Measurements from ENCODE around the gene MANBA. TPM values are rescaled to one million over a fixed set of nuclear protein-coding genes. Genes with fewer than 3 reads are reported as not detected.

Gene MANBA
- total RNA-seq, 1 experiment from 2014 or later, result 91.6 TPM

DNA sequence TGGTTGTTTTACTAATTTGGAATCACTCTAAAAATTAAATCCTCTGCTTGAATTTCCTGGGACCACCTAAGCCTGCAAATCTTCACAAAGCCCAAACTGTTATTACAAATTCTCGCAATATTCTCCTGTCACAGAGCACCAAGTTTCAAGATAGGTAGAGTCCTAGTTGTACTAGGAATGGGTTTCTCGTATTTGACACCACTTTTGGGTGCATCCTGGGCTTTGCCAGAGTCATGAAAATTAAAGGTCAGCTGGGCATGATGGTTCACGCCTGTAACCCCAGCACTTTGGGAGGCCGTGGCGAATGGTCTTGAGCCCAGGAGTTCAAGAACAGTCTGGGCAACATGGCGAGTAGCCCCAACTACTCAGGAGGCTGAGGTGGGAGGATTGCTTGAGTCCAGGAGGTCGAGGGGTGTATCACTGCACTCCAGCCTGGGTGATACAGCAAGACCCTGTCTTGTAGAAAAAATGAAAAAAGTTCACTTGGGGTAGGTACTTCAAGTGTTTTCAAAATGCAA lies 30.6 kb upstream of the MANBA start:
- H2AFZ ChIP-seq (ENCODE audit: low read length), result no peak overlapping the region
- no peaks in the 10 kb centered on the region for H3K27me3 ChIP-seq (ENCODE audit: low read length)
- no peak overlapping the region for H3K4me2 ChIP-seq (ENCODE audit: low read depth, low read length, poor library complexity, severe bottlenecking)
- H3K4me1 ChIP-seq (ENCODE audit: low read length), result no peaks in the 10 kb centered on the region
- H3K27ac ChIP-seq (ENCODE audit: low read length), result no peak overlapping the region
- H4K20me1 ChIP-seq (ENCODE audit: insufficient read depth, low read depth, low read length), result no peaks in the 10 kb centered on the region; the same call in 1 of the 2 replicates
- H3K36me3 ChIP-seq (ENCODE audit: insufficient read depth, low read length), result peaks cover 29% of the 10 kb centered on the region; the same call in 1 of the 2 replicates
- H3K9me3 ChIP-seq (ENCODE audit: low read length), result no peaks in the 10 kb centered on the region
- no peaks in the 10 kb centered on the region for H3K79me2 ChIP-seq (ENCODE audit: low read length)
- H3K9me2 ChIP-seq (replicated peaks; ENCODE audit: insufficient read depth, low read length), result no peaks in the 10 kb centered on the region
- no peak for DNase-seq
- H3K9ac ChIP-seq (ENCODE audit: low read length), result no peak overlapping the region
- H3K4me3 ChIP-seq (ENCODE audit: low read length), result no peak overlapping the region

GRCh38 chr4:102789317-102789717 lies 28.5 kb upstream of the MANBA start:
- H3K4me2 ChIP-seq (ENCODE audit: low read depth, low read length, poor library complexity, severe bottlenecking), result no peak overlapping the region
- H3K79me2 ChIP-seq (ENCODE audit: low read length), result no peaks in the 10 kb centered on the region
- H3K36me3 ChIP-seq (ENCODE audit: insufficient read depth, low read length), result 0 out of 2 replicates have a peak, but pooled peaks cover 8% of the 10 kb centered on the region
- H3K9me2 ChIP-seq (replicated peaks; ENCODE audit: insufficient read depth, low read length), result no peaks in the 10 kb centered on the region
- no peaks in the 10 kb centered on the region for H3K4me1 ChIP-seq (ENCODE audit: low read length)
- H2AFZ ChIP-seq (ENCODE audit: low read length), result no peak overlapping the region
- H3K27ac ChIP-seq (ENCODE audit: low read length), result no peak overlapping the region; the same call in 1 of the 2 replicates
- H3K9ac ChIP-seq (ENCODE audit: low read length), result no peak overlapping the region
- H3K4me3 ChIP-seq (ENCODE audit: low read length), result no peak overlapping the region
- H3K9me3 ChIP-seq (ENCODE audit: low read length), result no peaks in the 10 kb centered on the region
- DNase-seq, result no peak
- H4K20me1 ChIP-seq (ENCODE audit: insufficient read depth, low read depth, low read length), result no peaks in the 10 kb centered on the region
- no peaks in the 10 kb centered on the region for H3K27me3 ChIP-seq (ENCODE audit: low read length)

DNA sequence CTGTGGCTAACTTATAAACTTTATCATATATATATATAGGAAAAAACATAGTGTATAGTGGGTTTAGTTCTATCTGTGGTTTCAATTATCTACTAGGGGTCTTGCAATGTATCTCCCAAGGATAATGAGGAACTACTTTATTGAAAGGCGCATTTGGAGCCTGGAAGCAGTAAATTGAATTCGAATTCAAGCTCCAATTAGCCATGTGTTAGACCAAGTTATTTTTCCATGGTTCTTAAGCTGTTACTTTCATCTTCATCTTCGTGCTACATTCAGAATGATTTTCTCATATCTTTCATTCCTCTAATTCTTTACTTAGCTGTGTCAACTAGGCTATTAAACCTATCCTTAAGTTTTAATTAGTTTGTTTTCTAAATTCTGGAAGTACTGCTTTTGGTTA lies 27.2 kb upstream of the MANBA start:
- Histone ChIP-seq H3K27ac (ENCODE audit: low read length) (no peak overlapping the region), H3K79me2 (ENCODE audit: low read length) (no peaks in the 10 kb centered on the region), H3K9ac (ENCODE audit: low read length) (no peak overlapping the region), H3K27me3 (ENCODE audit: low read length) (no peaks in the 10 kb centered on the region), H2AFZ (ENCODE audit: low read length) (no peak overlapping the region), H3K36me3 (ENCODE audit: insufficient read depth, low read length) (no peaks in the 10 kb centered on the region), H3K4me1 (ENCODE audit: low read length) (no peaks in the 10 kb centered on the region), H3K9me2 (replicated peaks; ENCODE audit: insufficient read depth, low read length) (no peaks in the 10 kb centered on the region), H3K9me3 (ENCODE audit: low read length) (no peaks in the 10 kb centered on the region), H4K20me1 (ENCODE audit: insufficient read depth, low read depth, low read length) (no peaks in the 10 kb centered on the region), H3K4me2 (ENCODE audit: low read depth, low read length, poor library complexity, severe bottlenecking) (no peak overlapping the region), H3K4me3 (ENCODE audit: low read length) (no peak overlapping the region)
- no peak for DNase-seq

DNA sequence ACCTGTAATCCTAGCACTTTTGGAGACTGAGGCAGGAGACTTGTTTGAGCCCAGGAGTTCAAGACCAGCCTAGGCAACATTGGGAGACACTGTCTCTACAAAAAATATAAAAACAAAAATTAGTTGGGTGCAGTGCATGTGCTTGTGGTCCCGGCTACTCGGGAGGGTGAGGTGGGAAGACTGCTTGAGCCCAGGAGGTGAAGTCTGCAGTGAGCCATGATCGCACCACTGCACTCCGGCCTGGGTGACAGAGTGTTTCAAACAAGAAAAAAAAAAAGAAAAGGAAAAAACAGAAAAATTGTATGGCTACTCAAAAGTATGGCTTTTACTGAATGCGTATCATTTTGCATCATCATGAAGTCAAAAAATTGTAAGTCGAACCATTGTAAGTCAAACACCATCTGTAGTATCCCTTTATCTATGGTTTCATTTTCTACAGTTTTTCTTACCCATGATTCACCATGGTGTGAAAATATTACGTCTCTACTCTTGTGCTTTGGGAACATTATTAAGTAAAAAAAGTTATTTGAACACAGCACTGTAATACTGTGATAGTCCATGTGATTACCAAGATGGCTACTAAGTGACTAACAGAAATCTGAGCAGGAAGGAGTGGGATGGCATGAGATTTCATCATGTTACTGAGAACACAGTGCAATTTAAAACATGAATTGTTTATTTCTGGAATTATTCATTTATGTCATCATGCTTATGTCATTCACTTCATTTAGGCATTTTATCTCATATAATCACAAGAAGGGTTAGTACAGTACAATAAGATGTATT lies 26.5 kb upstream of the MANBA start:
- DNase-seq, result no peak
- Histone ChIP-seq H3K4me1 (ENCODE audit: low read length) (no peaks in the 10 kb centered on the region), H4K20me1 (ENCODE audit: insufficient read depth, low read depth, low read length) (no peaks in the 10 kb centered on the region), H3K9me2 (replicated peaks; ENCODE audit: insufficient read depth, low read length) (no peaks in the 10 kb centered on the region), H3K27me3 (ENCODE audit: low read length) (no peaks in the 10 kb centered on the region), H2AFZ (ENCODE audit: low read length) (no peak overlapping the region), H3K79me2 (ENCODE audit: low read length) (no peaks in the 10 kb centered on the region), H3K36me3 (ENCODE audit: insufficient read depth, low read length) (no peaks in the 10 kb centered on the region), H3K4me3 (ENCODE audit: low read length) (no peak overlapping the region), H3K27ac (ENCODE audit: low read length) (no peak overlapping the region), H3K9me3 (ENCODE audit: low read length) (no peaks in the 10 kb centered on the region), H3K9ac (ENCODE audit: low read length) (no peak overlapping the region), H3K4me2 (ENCODE audit: low read depth, low read length, poor library complexity, severe bottlenecking) (no peak overlapping the region)

DNA sequence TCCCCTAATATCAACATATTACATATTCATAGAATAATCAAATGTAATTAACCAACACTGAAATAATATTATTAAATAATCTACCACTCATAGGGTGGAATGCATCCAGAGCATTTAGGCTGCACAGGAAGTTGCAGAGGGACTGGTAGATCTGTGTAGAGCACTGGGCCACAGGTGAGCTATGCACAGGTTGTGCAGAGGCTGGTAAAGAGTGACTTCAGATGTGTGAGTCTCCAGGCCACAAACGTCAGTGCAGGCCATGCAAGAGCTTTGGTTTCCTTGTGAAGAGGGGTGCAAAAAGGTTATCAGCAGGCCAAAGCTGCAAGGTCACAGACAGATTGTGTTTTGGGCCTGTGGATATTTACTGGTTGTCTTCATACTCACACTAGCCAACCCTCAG lies 25.5 kb upstream of the MANBA start:
- no peaks in the 10 kb centered on the region for H4K20me1 ChIP-seq (ENCODE audit: insufficient read depth, low read depth, low read length)
- no peaks in the 10 kb centered on the region for H3K4me1 ChIP-seq (ENCODE audit: low read length)
- H3K27me3 ChIP-seq (ENCODE audit: low read length), result no peaks in the 10 kb centered on the region
- DNase-seq, result no peak
- H3K9ac ChIP-seq (ENCODE audit: low read length), result no peak overlapping the region
- H3K4me3 ChIP-seq (ENCODE audit: low read length), result no peak overlapping the region
- H3K79me2 ChIP-seq (ENCODE audit: low read length), result no peaks in the 10 kb centered on the region
- no peaks in the 10 kb centered on the region for H3K9me2 ChIP-seq (replicated peaks; ENCODE audit: insufficient read depth, low read length)
- no peaks in the 10 kb centered on the region for H3K36me3 ChIP-seq (ENCODE audit: insufficient read depth, low read length)
- H3K9me3 ChIP-seq (ENCODE audit: low read length), result no peaks in the 10 kb centered on the region
- no peak overlapping the region for H3K4me2 ChIP-seq (ENCODE audit: low read depth, low read length, poor library complexity, severe bottlenecking)
- H2AFZ ChIP-seq (ENCODE audit: low read length), result no peak overlapping the region
- H3K27ac ChIP-seq (ENCODE audit: low read length), result no peak overlapping the region

- no peaks in the 10 kb centered on the region for H4K20me1 ChIP-seq (ENCODE audit: insufficient read depth, low read depth, low read length)
- no peak overlapping the region for H2AFZ ChIP-seq (ENCODE audit: low read length)
- no peak overlapping the region for H3K4me2 ChIP-seq (ENCODE audit: low read depth, low read length, poor library complexity, severe bottlenecking)
- no peak overlapping the region for H3K27ac ChIP-seq (ENCODE audit: low read length)
- DNase-seq, result no peak
- H3K9ac ChIP-seq (ENCODE audit: low read length), result no peak overlapping the region
- no peaks in the 10 kb centered on the region for H3K4me1 ChIP-seq (ENCODE audit: low read length)
- no peaks in the 10 kb centered on the region for H3K27me3 ChIP-seq (ENCODE audit: low read length)
- no peaks in the 10 kb centered on the region for H3K79me2 ChIP-seq (ENCODE audit: low read length)
- H3K36me3 ChIP-seq (ENCODE audit: insufficient read depth, low read length), result no peaks in the 10 kb centered on the region
- H3K9me2 ChIP-seq (replicated peaks; ENCODE audit: insufficient read depth, low read length), result no peaks in the 10 kb centered on the region
- H3K4me3 ChIP-seq (ENCODE audit: low read length), result no peak overlapping the region
- H3K9me3 ChIP-seq (ENCODE audit: low read length), result no peaks in the 10 kb centered on the region
Observed at GRCh38 chr4:102783006-102783405, 22.2 kb upstream of the MANBA start.

GRCh38 chr4:102781570-102781969 lies 20.8 kb upstream of the MANBA start:
- H3K9me3 ChIP-seq (ENCODE audit: low read length), result no peaks in the 10 kb centered on the region
- no peaks in the 10 kb centered on the region for H3K4me1 ChIP-seq (ENCODE audit: low read length)
- no peak overlapping the region for H3K4me3 ChIP-seq (ENCODE audit: low read length)
- no peak for DNase-seq
- no peak overlapping the region for H3K4me2 ChIP-seq (ENCODE audit: low read depth, low read length, poor library complexity, severe bottlenecking)
- H3K27me3 ChIP-seq (ENCODE audit: low read length), result no peaks in the 10 kb centered on the region
- no peak overlapping the region for H3K27ac ChIP-seq (ENCODE audit: low read length)
- no peak overlapping the region for H2AFZ ChIP-seq (ENCODE audit: low read length)
- no peaks in the 10 kb centered on the region for H4K20me1 ChIP-seq (ENCODE audit: insufficient read depth, low read depth, low read length)
- no peaks in the 10 kb centered on the region for H3K36me3 ChIP-seq (ENCODE audit: insufficient read depth, low read length)
- no peaks in the 10 kb centered on the region for H3K9me2 ChIP-seq (replicated peaks; ENCODE audit: insufficient read depth, low read length)
- no peaks in the 10 kb centered on the region for H3K79me2 ChIP-seq (ENCODE audit: low read length)
- H3K9ac ChIP-seq (ENCODE audit: low read length), result no peak overlapping the region

GRCh38 chr4:102780476-102781144 lies 19.8 kb upstream of the MANBA start:
- no peak overlapping the region for H3K9ac ChIP-seq (ENCODE audit: low read length)
- no peak for DNase-seq
- no peaks in the 10 kb centered on the region for H4K20me1 ChIP-seq (ENCODE audit: insufficient read depth, low read depth, low read length)
- H3K4me1 ChIP-seq (ENCODE audit: low read length), result no peaks in the 10 kb centered on the region
- H3K36me3 ChIP-seq (ENCODE audit: insufficient read depth, low read length), result no peaks in the 10 kb centered on the region
- H3K27ac ChIP-seq (ENCODE audit: low read length), result no peak overlapping the region
- no peaks in the 10 kb centered on the region for H3K9me2 ChIP-seq (replicated peaks; ENCODE audit: insufficient read depth, low read length)
- H3K4me2 ChIP-seq (ENCODE audit: low read depth, low read length, poor library complexity, severe bottlenecking), result no peak overlapping the region
- no peaks in the 10 kb centered on the region for H3K79me2 ChIP-seq (ENCODE audit: low read length)
- no peaks in the 10 kb centered on the region for H3K9me3 ChIP-seq (ENCODE audit: low read length)
- no peaks in the 10 kb centered on the region for H3K27me3 ChIP-seq (ENCODE audit: low read length)
- H3K4me3 ChIP-seq (ENCODE audit: low read length), result no peak overlapping the region
- no peak overlapping the region for H2AFZ ChIP-seq (ENCODE audit: low read length)
